AG09309 (cell line): ENCODE results near the gene ZNF783.
"Not testable (repeated sequence)": the region's sequence is repeated elsewhere in the genome, so short reads cannot be mapped to it uniquely, and the experiment has no call there.

Experiments used
- DNase-seq: peaks from one replicate; pipeline ENCODE4 v3.0.0-alpha.2; 2010; ENCODE audit warnings: low read depth
- H3K4me3 ChIP-seq: 2 replicates; pipeline ENCODE4 v1.5.1; 2011; ENCODE audit warnings: mild to moderate bottlenecking, low read depth, low read length, moderate library complexity; ENCODE audit not compliant: control insufficient read depth
- TF ChIP-seq, protein P1 (sequence below): IDR thresholded peaks from 2 replicates; pipeline ENCODE4 v1.5.1; 2011; ENCODE audit warnings: mild to moderate bottlenecking, low read depth, low read length, inconsistent platforms; ENCODE audit not compliant: insufficient read depth, control insufficient read depth; ENCODE audit errors: missing control alignments

ZNF783 gene

DNA sequence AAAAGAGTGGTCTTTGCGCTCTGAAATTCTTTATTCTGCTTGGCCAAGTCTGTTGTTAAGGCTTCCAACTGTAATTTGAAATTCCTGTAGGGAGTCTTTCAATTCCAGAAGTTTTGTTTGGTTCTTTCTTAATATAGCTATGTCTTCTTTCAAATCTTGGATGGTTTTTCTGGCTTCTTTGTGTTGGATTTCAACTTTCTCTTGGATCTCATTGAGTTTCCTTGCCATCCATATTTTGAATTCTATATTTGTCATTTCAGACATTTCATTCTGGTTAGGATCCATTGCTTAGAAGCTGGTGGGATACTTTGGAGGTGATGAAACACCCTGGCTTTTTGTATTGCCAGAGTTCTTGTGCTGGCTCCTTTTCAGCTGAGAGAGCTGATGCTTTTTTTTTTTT is 55.5 kb downstream of the ZNF783 start:
- TF ChIP-seq, protein P1, sequence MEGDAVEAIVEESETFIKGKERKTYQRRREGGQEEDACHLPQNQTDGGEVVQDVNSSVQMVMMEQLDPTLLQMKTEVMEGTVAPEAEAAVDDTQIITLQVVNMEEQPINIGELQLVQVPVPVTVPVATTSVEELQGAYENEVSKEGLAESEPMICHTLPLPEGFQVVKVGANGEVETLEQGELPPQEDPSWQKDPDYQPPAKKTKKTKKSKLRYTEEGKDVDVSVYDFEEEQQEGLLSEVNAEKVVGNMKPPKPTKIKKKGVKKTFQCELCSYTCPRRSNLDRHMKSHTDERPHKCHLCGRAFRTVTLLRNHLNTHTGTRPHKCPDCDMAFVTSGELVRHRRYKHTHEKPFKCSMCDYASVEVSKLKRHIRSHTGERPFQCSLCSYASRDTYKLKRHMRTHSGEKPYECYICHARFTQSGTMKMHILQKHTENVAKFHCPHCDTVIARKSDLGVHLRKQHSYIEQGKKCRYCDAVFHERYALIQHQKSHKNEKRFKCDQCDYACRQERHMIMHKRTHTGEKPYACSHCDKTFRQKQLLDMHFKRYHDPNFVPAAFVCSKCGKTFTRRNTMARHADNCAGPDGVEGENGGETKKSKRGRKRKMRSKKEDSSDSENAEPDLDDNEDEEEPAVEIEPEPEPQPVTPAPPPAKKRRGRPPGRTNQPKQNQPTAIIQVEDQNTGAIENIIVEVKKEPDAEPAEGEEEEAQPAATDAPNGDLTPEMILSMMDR = no peak

DNA sequence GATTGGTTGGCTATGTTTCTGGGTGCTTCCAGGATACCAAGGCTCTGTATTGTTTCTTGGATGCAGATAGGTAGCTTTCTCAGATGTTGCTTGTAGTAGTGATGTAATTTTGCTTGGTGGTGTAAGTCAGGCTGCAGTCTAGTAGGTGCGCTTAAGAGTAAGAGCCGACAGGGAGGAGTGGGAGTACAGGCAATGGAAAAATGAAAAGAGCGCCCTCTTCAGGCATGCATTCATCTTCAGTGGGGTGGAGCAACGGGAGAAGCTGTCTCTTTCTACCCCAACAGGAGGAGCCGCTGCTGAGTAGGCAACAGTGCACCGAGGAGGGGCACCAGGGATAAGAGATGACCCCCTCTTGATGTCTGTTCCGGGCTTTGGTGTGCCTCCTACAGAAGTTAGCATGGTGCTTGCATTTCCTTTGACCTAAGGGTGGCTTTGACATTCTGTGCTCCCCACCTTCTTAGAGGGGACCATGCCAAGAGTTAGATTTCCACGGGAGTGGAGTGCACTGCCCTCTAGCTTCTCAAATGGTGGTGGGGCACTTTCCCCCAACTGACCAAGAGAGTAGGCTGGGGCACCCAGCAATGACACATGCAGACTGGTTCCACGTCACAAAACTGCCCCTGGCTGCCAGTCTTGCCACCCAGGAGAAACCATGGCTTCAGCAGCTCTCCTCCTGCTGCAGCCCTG is 56.1 kb downstream of the ZNF783 start:
- no peak for DNase-seq
- H3K4me3 ChIP-seq = no peak overlapping the region
- TF ChIP-seq, protein P1 = no peak

More for the DNA sequence above, 55.5 kb downstream of the ZNF783 start:
- H3K4me3 ChIP-seq = no peak overlapping the region
- DNase-seq = no peak

DNA sequence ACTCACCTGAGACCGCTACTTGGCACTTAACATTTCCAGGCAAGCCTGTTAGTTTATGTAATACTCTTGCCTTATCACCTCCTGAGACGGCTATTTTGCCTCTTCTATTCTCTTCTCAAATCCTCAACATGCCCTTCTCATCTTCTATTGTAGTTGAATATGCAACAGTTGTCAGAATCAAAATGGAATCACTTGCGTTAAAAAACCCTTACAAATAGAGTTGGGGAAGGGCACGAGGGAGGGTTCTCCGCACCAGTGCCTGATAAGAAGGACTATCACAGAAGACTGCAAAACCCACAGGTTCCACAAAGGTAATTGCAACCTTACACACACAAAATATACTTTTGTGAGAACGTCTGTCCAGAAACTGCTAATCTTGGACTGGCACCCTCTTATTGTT is 57.4 kb downstream of the ZNF783 start:
- TF ChIP-seq, protein P1 = no peak
- no peak for DNase-seq
- no peak overlapping the region for H3K4me3 ChIP-seq

DNA sequence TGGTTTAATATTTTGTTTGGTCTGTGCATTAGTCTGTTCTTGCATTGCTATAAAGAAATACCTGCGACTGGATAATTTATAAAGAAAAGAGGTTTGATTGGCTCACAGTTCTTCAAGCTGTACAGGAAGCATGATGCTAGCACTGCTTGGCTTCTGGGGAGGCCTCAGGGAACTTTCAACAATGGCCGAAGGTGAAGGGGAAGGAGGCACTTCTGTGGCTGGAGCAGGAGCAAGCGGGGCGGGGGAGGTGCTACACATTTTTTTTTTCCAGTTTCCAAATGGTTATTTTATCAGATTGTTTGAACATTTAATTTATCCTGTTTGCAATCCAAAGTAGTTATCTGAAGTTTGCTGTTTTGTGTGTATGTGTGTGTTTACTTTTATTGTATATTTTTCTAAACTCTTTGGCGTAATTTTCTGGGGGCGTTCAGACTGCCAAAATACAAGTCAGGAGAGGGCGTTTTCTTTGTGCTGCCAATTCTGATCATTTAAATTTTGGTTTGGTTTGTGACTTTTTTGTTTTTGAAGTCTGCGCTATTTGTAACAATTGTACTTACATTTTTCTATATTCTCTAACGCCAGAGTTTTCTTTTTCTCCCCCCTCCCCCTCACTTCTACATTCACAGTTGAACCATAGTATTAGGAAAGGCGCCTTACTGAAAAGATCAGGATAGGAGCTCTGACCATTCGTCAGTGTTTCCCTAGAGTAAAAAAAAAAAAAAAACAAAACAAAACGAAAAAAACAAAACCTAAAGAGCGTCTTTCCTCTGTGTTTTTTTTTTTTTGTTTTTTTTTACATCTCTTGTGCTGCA is 58.5 kb downstream of the ZNF783 start:
- TF ChIP-seq, protein P1 = no peak

DNA sequence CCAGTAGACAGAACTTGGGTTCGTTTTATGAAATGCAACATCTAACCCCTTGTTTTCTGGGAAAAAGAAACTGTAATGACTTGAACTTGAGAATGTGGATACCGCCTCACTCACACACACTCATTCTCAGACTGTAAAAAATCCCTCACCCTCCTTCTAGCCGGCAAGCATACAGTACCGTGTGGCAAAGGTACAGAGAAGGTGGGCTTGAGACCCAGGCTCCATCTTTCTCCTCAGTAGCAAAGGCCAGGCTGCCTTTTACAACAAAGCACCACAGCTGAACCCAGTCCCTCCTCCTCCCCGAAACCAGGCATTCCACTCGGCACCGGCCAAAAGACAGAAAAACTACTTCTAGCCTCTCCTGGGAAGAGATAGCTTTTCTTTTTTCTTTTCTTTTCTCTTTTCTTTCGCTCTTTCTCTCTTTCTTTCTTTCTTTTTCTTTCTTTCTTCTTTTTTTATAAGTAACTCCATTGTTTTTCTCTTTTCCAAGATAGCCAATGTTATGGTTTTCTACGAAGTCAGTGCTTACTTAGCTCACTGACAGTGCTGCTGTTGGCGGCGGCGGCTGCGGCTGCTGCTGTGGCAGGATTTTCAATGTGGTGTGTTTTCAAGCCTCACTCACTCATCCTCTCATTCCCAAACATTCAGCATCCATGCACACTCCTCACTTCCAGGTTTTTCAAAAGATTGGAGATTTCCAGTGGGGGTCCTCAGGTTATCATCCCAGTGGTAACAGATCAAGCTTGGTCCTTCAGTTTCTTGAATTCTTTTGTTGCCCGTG is 59.3 kb downstream of the ZNF783 start:
- DNase-seq = not testable (repeated sequence)
- peak overlapping the region; percentile 16; the same call in 1 of the 2 replicates for H3K4me3 ChIP-seq

More for the DNA sequence above, 58.5 kb downstream of the ZNF783 start:
- DNase-seq = no peak
- H3K4me3 ChIP-seq = no peak overlapping the region

DNA sequence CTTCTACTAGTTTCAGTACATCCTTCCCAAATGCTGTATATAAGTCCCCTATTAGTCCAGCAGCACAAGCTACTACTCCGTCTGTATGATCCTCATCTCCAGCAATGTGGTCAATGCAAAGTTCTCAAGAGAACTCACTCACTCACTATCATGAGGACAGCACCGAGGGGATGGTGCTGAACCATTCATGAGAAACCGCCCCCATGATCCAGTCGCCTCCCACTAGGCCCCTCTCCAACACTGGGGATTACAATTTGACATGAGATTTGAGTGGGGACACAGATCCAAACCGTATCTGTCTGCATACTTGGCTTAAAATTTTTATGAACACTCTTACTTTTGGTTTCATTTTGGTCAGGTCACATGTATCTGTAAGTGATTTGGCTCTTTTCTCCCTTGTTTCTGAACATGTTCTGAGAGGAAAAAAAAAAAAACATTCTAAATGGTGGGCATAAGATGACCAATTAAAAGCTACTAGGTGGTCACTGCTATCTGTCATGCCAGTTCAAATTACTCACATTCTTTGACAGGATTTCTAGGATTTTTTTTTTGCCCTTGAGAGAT is 60.1 kb downstream of the ZNF783 start:
- H3K4me3 ChIP-seq = no peak overlapping the region; the same call in 1 of the 2 replicates
- TF ChIP-seq, protein P1 = no peak
- DNase-seq = no peak
